HepG2 (cell line): ENCODE measurements around the gene TGM6. TPM values are rescaled to one million over a fixed set of nuclear protein-coding genes. Genes with fewer than 3 reads are reported as not detected.

ENCODE experiments used
- GRHL1 ChIP-seq: sonication (generic); formaldehyde crosslinking; conservative IDR thresholded peaks from 2 replicates; pipeline ENCODE4 v1.8.0; 2022; ENCODE audit warnings: missing genetic modification reagents
- IKZF5 ChIP-seq: IDR thresholded peaks from 2 replicates; pipeline ENCODE4 v1.6.1; 2018; ENCODE audit warnings: missing genetic modification reagents, mild to moderate bottlenecking, missing compliant biosample characterization
- SP140L ChIP-seq: sonication (generic); formaldehyde crosslinking; IDR thresholded peaks from 2 replicates; pipeline ENCODE4 v1.4.0; 2020; ENCODE audit warnings: missing genetic modification reagents, borderline replicate concordance
- SP2 ChIP-seq: sonication (generic); formaldehyde crosslinking; IDR thresholded peaks from 2 replicates; pipeline ENCODE4 v1.5.1; 2020; ENCODE audit warnings: mild to moderate bottlenecking, missing genetic modification reagents
- TEAD3 ChIP-seq: optimal IDR thresholded peaks from 2 replicates; pipeline ENCODE3; 2016; ENCODE audit warnings: borderline replicate concordance
- ZBTB44 ChIP-seq: sonication (generic); formaldehyde crosslinking; IDR thresholded peaks from 2 replicates; pipeline ENCODE4 v1.4.0; 2020; ENCODE audit warnings: missing genetic modification reagents
- ZGPAT ChIP-seq: IDR thresholded peaks from 2 replicates; pipeline ENCODE4 v1.6.1; 2016; ENCODE audit warnings: mild to moderate bottlenecking
- ZNF101 ChIP-seq: sonication (generic); formaldehyde crosslinking; IDR thresholded peaks from 2 replicates; pipeline ENCODE4 v1.4.0; 2020; ENCODE audit warnings: mild to moderate bottlenecking, low read depth, missing genetic modification reagents, borderline replicate concordance
- ZNF333 ChIP-seq: sonication (generic); formaldehyde crosslinking; IDR thresholded peaks from 2 replicates; pipeline ENCODE4 v1.4.0; 2020; ENCODE audit warnings: mild to moderate bottlenecking, missing genetic modification reagents, borderline replicate concordance
- ZNF34 ChIP-seq: sonication (generic); formaldehyde crosslinking; IDR thresholded peaks from 2 replicates; pipeline ENCODE4 v1.4.0; 2020; ENCODE audit warnings: mild to moderate bottlenecking, missing genetic modification reagents, borderline replicate concordance
- ZNF407 ChIP-seq: sonication (generic); formaldehyde crosslinking; IDR thresholded peaks from one replicate; pipeline ENCODE4 v1.5.1; 2020; ENCODE audit warnings: mild to moderate bottlenecking, missing genetic modification reagents; ENCODE audit errors: not compliant biosample characterization
- ZNF441 ChIP-seq: sonication (generic); formaldehyde crosslinking; IDR thresholded peaks from 2 replicates; pipeline ENCODE4 v1.7.0; 2021; ENCODE audit warnings: missing genetic modification reagents, borderline replicate concordance
- ZNF720 ChIP-seq: sonication (generic); formaldehyde crosslinking; IDR thresholded peaks from 2 replicates; pipeline ENCODE4 v1.4.0; 2020; ENCODE audit warnings: missing genetic modification reagents
- polyA plus RNA-seq, 8 experiments: library from polyadenylated mRNA; depleted of rRNA in 3 of 8; stranded (reverse) in 7 of 8; unstranded in 1 of 8; fragments of >200 nt; fragmentation: Illumina TruSeq in 4 of 8; extraction: Trizol in 4 of 8; gene quantifications; 2 replicates each; pipeline versions ENCODE4 v1.2.1 to v1.2.3, GENCODE V29; 2011 to 2016; ENCODE audit warnings: low read depth in 4 of 8, missing spikeins in 1 of 8, mixed read lengths in 1 of 8; ENCODE audit not compliant: insufficient read depth in 1 of 8
- total RNA-seq, 5 experiments: library from RNA; depleted of rRNA; stranded (reverse); fragments of >200 nt; fragmentation: Illumina TruSeq; extraction: Trizol; gene quantifications; 2 replicates each; pipeline ENCODE4 v1.2.3, GENCODE V29; 2016; ENCODE audit warnings: low read depth in 1 of 5

Gene TGM6
- total and polyA plus RNA-seq, 2 of the 13 experiments (the other 11 are each of a cell fraction or from before 2014, with no cell fraction given), result not detected

- no peak for TF ChIP-seq GRHL1 (CRISPR knock-in tag)
- TF ChIP-seq TEAD3 (CRISPR knock-in tag), result peak; percentile 89
- peak; percentile 96 for TF ChIP-seq ZNF441
- peak; percentile 99 for TF ChIP-seq IKZF5 (CRISPR knock-in tag)
- peak; percentile 98; the same call in 1 of the 2 replicates for TF ChIP-seq SP140L (CRISPR knock-in tag)
- TF ChIP-seq SP2 (CRISPR knock-in tag), result peak; percentile 82
- TF ChIP-seq ZNF34 (CRISPR knock-in tag), result peak; percentile 99
- TF ChIP-seq ZGPAT (CRISPR knock-in tag), result peak; percentile 100
- peak; percentile 93 for TF ChIP-seq ZNF720
- TF ChIP-seq ZNF407 (CRISPR knock-in tag), result peak; percentile 100
- peak; percentile 97 for TF ChIP-seq ZBTB44 (CRISPR knock-in tag)
- TF ChIP-seq ZNF101 (CRISPR knock-in tag), result peak; percentile 98
- TF ChIP-seq ZNF333, result peak; percentile 99; the same call in 1 of the 2 replicates
These were observed 89.9 kb downstream of the TGM6 start, which contains the start of gene SNRPB (continued) for GRCh38 chr20:2470423-2471193.
